Psoas muscle (tissue), 8 donors: Measurements from ENCODE around the gene TMEM204. TPM values are rescaled to one million over a fixed set of nuclear protein-coding genes. Genes with fewer than 3 reads are reported as not detected.

Source experiments
- ATAC-seq, 4 donors: fragments of 200-7000 bp; cut with Tn5 transposase; one replicate each; pipeline ENCODE4 v1.9.1; 2020; ENCODE audit warnings: moderate library complexity in 3 of 4, mild to moderate bottlenecking in 2 of 4
- DNase-seq, 2 donors: peaks; one replicate each; pipeline ENCODE4 v3.0.0-alpha.2; 2020
- H3K27ac ChIP-seq: fragments of 200-600 bp; one replicate; pipeline ENCODE4 v1.8.0; 2022
- H3K27me3 ChIP-seq, 3 donors: fragments of 200-600 bp in 1 of 3; one replicate each; pipeline versions ENCODE4 v1.6.1 to v1.8.0; 2013 to 2022; ENCODE audit warnings: low read length in 2 of 3, mild to moderate bottlenecking in 2 of 3, moderate library complexity in 1 of 3; ENCODE audit not compliant: insufficient read depth in 3 of 3
- H3K36me3 ChIP-seq, 2 donors: fragments of 200-600 bp in 1 of 2; one replicate each; pipeline versions ENCODE4 v1.6.1 to v1.8.0; 2013 to 2022; ENCODE audit warnings: low read depth in 1 of 2, mild to moderate bottlenecking in 1 of 2, moderate library complexity in 1 of 2; ENCODE audit not compliant: insufficient read depth in 1 of 2
- H3K4me1 ChIP-seq: fragments of 200-600 bp; one replicate; pipeline ENCODE4 v1.8.0; 2022
- H3K4me3 ChIP-seq: fragments of 200-600 bp; one replicate; pipeline ENCODE4 v1.8.0; 2022; ENCODE audit warnings: mild to moderate bottlenecking
- H3K9me3 ChIP-seq: fragments of 200-600 bp; one replicate; pipeline ENCODE4 v1.8.0; 2022
- CTCF ChIP-seq: fragments of 200-600 bp; IDR thresholded peaks from one replicate; pipeline ENCODE4 v1.8.0; 2022; ENCODE audit warnings: antibody characterized with exemption
- whole genome bisulfite sequencing, 3 donors: extraction: QIAGEN DNeasy Blood & Tissue Kit; methylation state at CpG; one replicate each; pipeline versions ENCODE4 v1.1.6 to v1.1.7; 2013; 5-methylcytosine and 5-hydroxymethylcytosine counted together
- intact Hi-C, 2 donors: fragments of 100-400 bp; cut with DNase I; formaldehyde crosslinking; loops; one replicate each; pipeline versions ENCODE4 v1.11.0 to v1.14.2; 2022
- polyA plus RNA-seq, 3 donors: library from polyadenylated mRNA; stranded (reverse); fragments of 200-250 nt; gene quantifications; one replicate each; pipeline ENCODE4 v1.2.3, GENCODE V29; 2013
- total RNA-seq, 4 donors: library from RNA; stranded (reverse); fragmentation: NEBNext Ultra II Directional in 2 of 4; extraction: Animal tissue kit (Norgen Biotek cat#: 25700) in 2 of 4; gene quantifications; one replicate each; pipeline versions ENCODE4 v1.2.1 to v1.2.4, GENCODE V29; 2021 to 2023
- donor health status: healthy with polysubstance abuse.
- donor health status: DM: no; HTN: no; CAD: no; lungs with moderate emphysema.
- donor health status: Bipolar disorder and iron deficiency.
- donor health status: healthy.
- donor health status: DM: yes; HTN: yes; CAD: no.
- donor health status: DM: no; HTN: no; CAD: no.
- donor health status: DM: no; HTN: no; CAD: no.
- donor health status: DM: yes; HTN: yes; CAD: no.

The TMEM204 gene
- total and polyA plus RNA-seq, 7 donors = 7.5 to 22.3 (median 11.8) TPM

- intact Hi-C loops = no loop called here
- no peak for ATAC-seq
- 95 to 96% (median 95%) methylated on average over 23 of the region's 23 CpGs for WGBS, 3 donors
These were observed 31.8 kb upstream of the TMEM204 start for GRCh38 chr16:1501630-1502029.

GRCh38 chr16:1502092-1503004 is 31.1 kb upstream of the TMEM204 start:
- WGBS, 3 donors = 95 to 97% (median 96%) methylated on average over 35 to 42 of the region's 42 CpGs
- no peaks in the 10 kb centered on the region for H3K4me1 ChIP-seq
- no peak overlapping the region for H3K27ac ChIP-seq
- no peak for TF ChIP-seq CTCF
- no peaks in the 10 kb centered on the region for H3K9me3 ChIP-seq
- intact Hi-C loops = no loop called here
- H3K27me3 ChIP-seq = no peaks in the 10 kb centered on the region
- no peak overlapping the region for H3K4me3 ChIP-seq
- ATAC-seq (no peak), DNase-seq (peak in 1 of 2 donors; percentile 10)
- H3K36me3 ChIP-seq = peaks cover 7 to 93% of the 10 kb centered on the region in 2 donors

More at GRCh38 chr16:1501630-1502029, 31.8 kb upstream of the TMEM204 start:
- Histone ChIP-seq H3K27me3 (no peaks in the 10 kb centered on the region), H3K36me3 (peaks cover 7 to 93% of the 10 kb centered on the region in 2 donors), H3K4me1 (no peaks in the 10 kb centered on the region), H3K4me3 (no peak overlapping the region), H3K27ac (no peak overlapping the region), H3K9me3 (no peaks in the 10 kb centered on the region)
- DNase-seq = no peak
- no peak for TF ChIP-seq CTCF

GRCh38 chr16:1503110-1503955 is 30.1 kb upstream of the TMEM204 start:
- Histone ChIP-seq H3K27ac (no peak overlapping the region), H3K9me3 (no peaks in the 10 kb centered on the region), H3K4me3 (no peak overlapping the region), H3K4me1 (no peaks in the 10 kb centered on the region), H3K36me3 (peaks cover 7 to 85% of the 10 kb centered on the region in 2 donors), H3K27me3 (no peaks in the 10 kb centered on the region)
- intact Hi-C loops = no loop called here
- WGBS, 3 donors = 95 to 97% (median 96%) methylated on average over 37 of the region's 37 CpGs
- DNase-seq (peak in 1 of 2 donors; percentile 1), ATAC-seq (no peak)
- TF ChIP-seq CTCF = no peak

- Histone ChIP-seq H3K4me1 (peaks cover 17% of the 10 kb centered on the region), H3K27ac (no peak overlapping the region), H3K36me3 (peaks cover 7 to 65% of the 10 kb centered on the region in 2 donors), H3K9me3 (no peaks in the 10 kb centered on the region), H3K27me3 (no peaks in the 10 kb centered on the region), H3K4me3 (no peak overlapping the region)
- ATAC-seq (no peak), DNase-seq (peak in 1 of 2 donors; percentile 50)
- WGBS, 3 donors = 92 to 96% (median 95%) methylated on average over 36 to 37 of the region's 37 CpGs
- TF ChIP-seq CTCF = no peak
- intact Hi-C loops = no loop called here
These were observed 28.2 kb upstream of the TMEM204 start for GRCh38 chr16:1505073-1505844.
